PFSK-1 (cell line): ENCODE data around the gene JPH4.

Experiments
- POLR2AphosphoS5 ChIP-seq: IDR thresholded peaks from 2 replicates; pipeline ENCODE4 v1.6.1; 2012; ENCODE audit warnings: low read depth, mild to moderate bottlenecking, control low read depth, low read length, moderate library complexity
- REST ChIP-seq, 2 experiments: IDR thresholded peaks; 2 replicates each; pipeline versions ENCODE4 v1.6.1 to v1.8.0; 2011 to 2012; ENCODE audit warnings: low read depth in 2 of 2, low read length in 2 of 2, control low read depth in 1 of 2, inconsistent platforms in 1 of 2, mild to moderate bottlenecking in 1 of 2, moderate library complexity in 1 of 2; ENCODE audit not compliant: insufficient read depth in 1 of 2
- SIN3A ChIP-seq: IDR thresholded peaks from 2 replicates; pipeline ENCODE4 v1.6.1; 2012; ENCODE audit warnings: mild to moderate bottlenecking, low read length, moderate library complexity, borderline replicate concordance; ENCODE audit not compliant: insufficient read depth
- TAF1 ChIP-seq: IDR thresholded peaks from 2 replicates; pipeline ENCODE4 v1.6.1; 2012; ENCODE audit warnings: low read length, control low read depth, borderline replicate concordance; ENCODE audit not compliant: insufficient read depth

GRCh38 chr14:23618415-23618988 is 39.9 kb upstream of the JPH4 start:
- no peak for TF ChIP-seq POLR2AphosphoS5
- TF ChIP-seq TAF1: no peak
- TF ChIP-seq SIN3A: no peak
- TF ChIP-seq REST (IDR thresholded peaks at IDR 0.05; ENCODE audit: insufficient read depth in 1 of 2, low read depth in 2 of 2, low read length in 2 of 2): no peak
